ENCODE results near the gene STARD3. TPM values are rescaled to one million over a fixed set of nuclear protein-coding genes. Genes with fewer than 3 reads are reported as not detected.

Gene STARD3
- total and polyA plus RNA-seq, 2 of the 13 experiments (the other 11 are each of a cell fraction or from before 2014, with no cell fraction given): 34.6 to 100 TPM

GRCh38 chr17:39671651-39672521 is 34.9 kb downstream of the STARD3 start (continued):
- TF ChIP-seq TFDP2 (CRISPR knock-in tag; IDR thresholded peaks at IDR 0.05): no peak; the same call in 1 of the 2 replicates
- TF ChIP-seq ZNF225 (CRISPR knock-in tag; IDR thresholded peaks at IDR 0.05): peak; percentile 83; the same call in 1 of the 2 replicates
- peak; percentile 69 for TF ChIP-seq KDM3A (CRISPR knock-in tag; IDR thresholded peaks at IDR 0.05; ENCODE audit: low read depth)
- TF ChIP-seq ZNF672 (CRISPR knock-in tag; IDR thresholded peaks at IDR 0.05): no peak
- TF ChIP-seq EP300 (IDR thresholded peaks at IDR 0.05; ENCODE audit: low read depth in 2 of 2, low read length in 2 of 2): no peak
- 0 out of 2 replicates have a peak, but pooled peaks have one; percentile 16 for TF ChIP-seq EP300 (CRISPR knock-in tag; IDR thresholded peaks at IDR 0.05; ENCODE audit: borderline replicate concordance)
- no peak for TF ChIP-seq KDM1A (CRISPR knock-in tag; IDR thresholded peaks at IDR 0.05)
- TF ChIP-seq ZNF737 (CRISPR knock-in tag; IDR thresholded peaks at IDR 0.05; ENCODE audit: borderline replicate concordance): no peak
- TF ChIP-seq ZMYM4 (CRISPR knock-in tag; IDR thresholded peaks at IDR 0.05): 0 out of 2 replicates have a peak, but pooled peaks have one; percentile 15
- TF ChIP-seq THYN1 (CRISPR knock-in tag; IDR thresholded peaks at IDR 0.05; ENCODE audit: borderline replicate concordance, low read depth): no peak
- no peak for TF ChIP-seq FOXP1 (IDR thresholded peaks at IDR 0.05)
- no peak for TF ChIP-seq FOXP1 (CRISPR knock-in tag; IDR thresholded peaks at IDR 0.05)
- TF ChIP-seq NCOA5 (CRISPR knock-in tag; IDR thresholded peaks at IDR 0.05): no peak
- TF ChIP-seq ZBTB44 (CRISPR knock-in tag; IDR thresholded peaks at IDR 0.05): no peak
- no peak for TF ChIP-seq ZNF660 (CRISPR knock-in tag; IDR thresholded peaks at IDR 0.05; ENCODE audit: borderline replicate concordance, low read depth)
- no peak for TF ChIP-seq FOXJ3 (CRISPR knock-in tag; IDR thresholded peaks at IDR 0.05; ENCODE audit: borderline replicate concordance)
- TF ChIP-seq DPF2 (CRISPR knock-in tag; IDR thresholded peaks at IDR 0.05; ENCODE audit: borderline replicate concordance, low read depth): peak; percentile 50; the same call in 1 of the 2 replicates
- TF ChIP-seq NFIB (CRISPR knock-in tag; IDR thresholded peaks at IDR 0.05; ENCODE audit: borderline replicate concordance): no peak
- peak; percentile 81; the same call in 1 of the 2 replicates for TF ChIP-seq TGIF2 (CRISPR knock-in tag; IDR thresholded peaks at IDR 0.05)
- TF ChIP-seq RNF2 (conservative IDR thresholded peaks at IDR 0.05; ENCODE audit: low read depth): peak; percentile 66
- no peak for TF ChIP-seq MYPOP (CRISPR knock-in tag; IDR thresholded peaks at IDR 0.05)
- TF ChIP-seq ZNF12 (CRISPR knock-in tag; IDR thresholded peaks at IDR 0.05): no peak
- peak; percentile 75; the same call in 1 of the 2 replicates for TF ChIP-seq ZNF616 (CRISPR knock-in tag; IDR thresholded peaks at IDR 0.05; ENCODE audit: low read depth)
- TF ChIP-seq PCBP2 (optimal IDR thresholded peaks at IDR 0.05; ENCODE audit: low read depth, low read length, poor library complexity, severe bottlenecking): no peak
- TF ChIP-seq HOXA9 (CRISPR knock-in tag; IDR thresholded peaks at IDR 0.05; ENCODE audit: borderline replicate concordance): no peak

Measured in HepG2 (cell line).